NCI-H1694 (cell line): Measurements from ENCODE around the gene SLC24A4.

Source experiments
- DNase-seq: peaks from one replicate; lab custom pipeline; 2025; lab: John Stamatoyannopoulos, UW

SLC24A4 gene

DNA sequence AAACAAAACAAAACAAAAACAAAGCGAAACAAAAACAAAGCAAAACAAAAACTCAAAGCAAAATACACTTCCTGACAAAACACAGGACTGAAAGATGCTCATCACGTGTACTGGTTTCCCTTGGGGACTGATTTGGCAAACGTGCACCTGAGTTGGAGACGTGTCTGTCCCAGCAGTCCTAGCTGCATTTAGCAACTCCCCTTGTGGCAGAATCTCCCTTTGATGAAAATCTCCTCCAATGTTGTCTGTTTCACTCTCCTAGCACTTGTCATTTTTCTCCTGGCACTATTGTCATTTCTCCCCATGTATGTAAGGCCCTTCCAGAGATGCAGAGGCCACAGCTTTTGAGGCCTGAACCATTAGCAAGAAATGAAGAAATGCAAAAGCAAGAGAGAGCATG lies 6.8 kb upstream of the SLC24A4 start:
- no peak for DNase-seq

DNA sequence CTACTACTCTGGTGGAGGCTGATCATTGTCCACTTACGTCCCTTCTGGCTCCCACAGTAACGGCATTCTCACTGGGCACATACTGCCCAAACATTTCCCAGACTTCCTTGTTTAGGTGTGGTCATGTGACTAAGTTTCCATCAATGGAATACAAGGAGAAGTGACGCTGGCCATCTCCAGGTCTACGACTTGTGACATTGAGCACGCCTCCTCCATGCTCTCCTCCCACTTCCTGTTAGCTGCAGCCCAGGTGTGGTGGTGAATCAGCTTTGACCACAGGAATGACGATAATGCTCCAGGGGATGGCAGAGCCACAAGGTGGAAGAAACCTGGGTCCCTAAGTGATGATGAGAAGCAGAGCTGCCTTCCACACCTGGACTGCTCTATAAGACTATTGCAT lies 6.0 kb upstream of the SLC24A4 start:
- DNase-seq, result no peak

DNA sequence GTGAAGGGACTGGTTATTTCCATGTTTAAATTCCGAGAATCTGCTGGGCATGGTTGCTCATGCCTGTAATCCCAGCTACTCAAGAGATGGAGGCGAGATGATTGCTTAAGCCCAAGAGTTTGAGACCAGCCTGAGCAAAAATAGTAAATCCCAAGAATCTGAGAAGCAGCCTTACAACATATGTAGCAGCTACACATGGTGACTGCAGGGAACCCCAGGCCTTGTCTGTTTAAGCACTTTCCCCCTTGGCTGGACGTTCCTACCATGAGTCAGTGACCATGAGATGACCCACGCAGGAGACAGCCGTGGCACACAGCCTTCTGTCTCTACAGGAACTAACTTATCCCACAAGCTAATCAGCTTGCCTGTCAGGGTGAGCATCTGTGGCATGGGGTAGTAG lies 5.5 kb upstream of the SLC24A4 start:
- DNase-seq, result no peak

DNA sequence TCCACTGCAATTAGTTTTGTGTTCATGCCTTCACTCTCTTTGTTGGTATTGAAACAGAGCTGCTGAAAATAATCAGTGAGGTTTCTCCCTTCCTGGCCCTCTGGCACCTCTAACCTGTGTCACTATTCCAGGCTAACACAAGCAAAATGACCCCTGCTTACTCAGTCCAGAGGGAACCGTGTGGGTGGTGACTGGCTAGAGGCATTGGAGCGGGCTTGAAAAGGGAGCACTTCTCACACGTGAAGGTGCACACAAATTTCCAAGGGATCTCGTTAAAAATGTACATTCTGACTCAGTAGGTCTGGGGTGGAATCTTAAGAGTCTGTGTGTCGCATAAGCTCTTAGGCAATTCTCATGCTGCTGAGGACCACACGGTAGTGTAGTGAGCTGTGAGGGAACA lies 1.3 kb upstream of the SLC24A4 start:
- DNase-seq, result no peak

DNA sequence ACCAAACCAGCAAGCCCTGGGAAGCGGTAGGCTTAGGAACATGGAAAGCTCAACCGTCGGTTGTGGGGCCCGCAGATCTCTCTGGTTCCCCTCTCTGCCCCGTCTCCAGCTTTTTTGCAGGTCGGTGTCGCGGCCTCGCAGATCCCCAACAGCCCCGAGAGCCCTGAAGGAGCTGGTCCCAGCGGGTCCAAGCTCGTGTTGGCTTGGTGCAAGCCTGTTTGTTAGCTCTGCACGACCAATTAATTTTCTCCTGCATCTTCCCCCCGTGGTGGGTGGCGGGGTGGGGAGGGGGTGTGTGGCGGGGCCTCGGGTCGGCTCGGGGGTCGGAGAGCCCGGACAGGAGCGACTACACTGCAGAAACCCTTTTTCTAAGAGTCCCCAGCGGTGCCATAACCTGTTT lies 449 bp upstream of the SLC24A4 start:
- DNase-seq, result no peak

DNA sequence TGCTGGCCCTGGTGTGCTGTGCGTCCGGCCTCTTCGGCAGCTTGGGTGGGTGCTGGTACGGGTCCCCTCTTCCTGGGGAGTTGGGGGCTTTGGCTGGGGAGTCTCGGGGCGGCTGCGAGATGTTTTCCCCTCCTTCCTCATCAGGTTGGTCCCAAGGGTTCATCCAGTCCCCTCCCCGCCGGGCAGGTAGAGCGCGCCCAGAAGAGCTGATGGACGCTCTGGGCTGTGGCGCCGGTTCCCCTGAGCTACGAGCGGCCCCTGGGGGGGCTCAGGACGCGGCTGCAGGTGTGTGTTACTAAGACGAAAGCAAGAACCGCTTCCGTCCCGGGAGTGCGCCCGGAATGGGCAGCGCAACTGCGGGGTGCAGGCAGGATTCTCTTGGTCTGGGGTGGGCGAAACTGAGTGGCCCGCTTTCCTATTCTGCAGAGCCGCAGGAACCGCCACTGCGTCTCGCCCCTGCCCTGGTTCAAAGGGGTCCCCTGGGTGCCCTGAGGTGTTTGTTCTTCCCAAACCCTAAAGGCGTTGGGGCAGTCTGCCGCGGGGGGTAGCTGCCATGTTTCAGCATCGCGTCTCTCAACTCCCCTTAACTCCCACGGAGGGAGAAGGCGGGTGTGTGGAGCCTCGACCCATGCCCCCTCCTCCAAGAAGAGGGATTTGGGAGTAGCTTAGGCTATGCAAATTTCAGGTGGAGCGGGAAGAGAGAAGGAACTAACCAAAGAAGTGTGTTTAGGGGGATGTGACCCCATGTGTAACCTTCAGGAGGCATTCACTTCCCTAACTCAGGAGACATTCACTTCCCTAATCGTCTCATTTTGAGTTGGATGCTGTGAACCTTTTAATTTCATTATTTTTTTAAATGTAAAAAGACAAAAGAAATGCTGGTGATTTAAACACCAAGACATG lies 1.2 kb downstream of the SLC24A4 start:
- no peak for DNase-seq

DNA sequence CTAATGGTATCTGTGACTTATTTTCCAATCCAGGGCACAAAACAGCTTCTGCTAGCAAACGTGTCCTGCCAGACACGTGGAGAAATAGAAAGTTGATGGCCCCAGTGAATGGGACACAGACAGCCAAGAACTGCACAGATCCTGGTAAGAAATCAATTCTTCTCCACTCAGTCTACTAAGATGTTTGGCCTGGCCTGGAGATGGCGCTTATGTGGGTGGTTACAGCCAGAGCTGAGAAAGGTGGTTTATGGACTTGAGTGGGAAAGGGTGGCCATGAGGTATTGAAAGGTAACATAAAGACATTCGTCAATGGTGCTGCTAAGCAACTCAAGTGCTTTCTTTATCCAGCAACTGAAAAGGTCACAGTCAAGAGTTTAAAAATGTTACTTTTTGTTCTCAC lies 2.9 kb downstream of the SLC24A4 start:
- DNase-seq, result no peak

DNA sequence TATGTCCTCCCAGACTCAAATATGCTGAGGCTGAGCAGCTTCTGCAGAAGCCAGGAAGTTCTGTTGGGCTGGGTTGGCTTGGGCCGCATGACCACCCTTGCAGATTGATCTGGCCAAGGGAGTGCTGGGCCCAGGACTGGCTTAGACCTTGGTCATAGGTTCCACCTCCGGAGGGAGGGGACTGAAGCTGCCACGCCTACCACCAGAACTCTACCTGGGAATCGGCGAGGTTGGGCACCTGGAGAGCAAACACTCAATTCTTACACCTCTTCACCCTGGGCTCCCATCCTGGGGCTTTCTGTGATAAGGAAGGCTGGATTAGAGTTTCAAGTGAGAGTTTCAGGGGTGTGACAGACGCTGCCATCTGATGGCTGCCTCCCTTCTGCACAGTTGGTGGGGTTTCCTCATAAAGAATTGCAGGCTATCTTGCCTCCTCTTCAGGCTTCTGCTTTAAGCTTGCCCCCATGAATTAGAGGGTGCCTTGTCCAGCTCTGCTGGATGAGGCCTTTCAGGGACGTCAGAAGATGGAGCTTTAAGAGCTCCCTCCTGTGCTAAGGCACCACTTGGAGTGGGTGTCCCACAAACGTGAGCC lies 5.8 kb downstream of the SLC24A4 start:
- no peak for DNase-seq

DNA sequence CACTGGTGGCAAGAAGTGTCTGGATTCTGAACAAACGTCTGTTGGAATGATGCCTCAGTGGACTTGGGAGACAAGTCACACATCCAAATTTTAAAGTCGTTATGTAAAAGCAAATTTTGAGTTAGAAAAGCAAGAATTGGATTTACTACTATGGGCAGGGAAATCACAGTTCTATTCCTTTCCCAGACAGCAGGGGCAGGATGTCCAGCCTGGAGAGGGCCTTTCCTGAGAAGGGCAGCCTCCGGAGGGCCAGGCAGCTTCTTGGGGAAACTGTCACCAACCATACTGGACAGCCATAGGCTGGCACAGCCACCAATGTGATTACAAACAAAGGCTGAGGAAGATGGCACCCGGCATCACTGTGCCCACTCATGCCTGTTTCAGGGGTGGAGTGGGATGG lies 11.1 kb downstream of the SLC24A4 start:
- DNase-seq, result no peak

DNA sequence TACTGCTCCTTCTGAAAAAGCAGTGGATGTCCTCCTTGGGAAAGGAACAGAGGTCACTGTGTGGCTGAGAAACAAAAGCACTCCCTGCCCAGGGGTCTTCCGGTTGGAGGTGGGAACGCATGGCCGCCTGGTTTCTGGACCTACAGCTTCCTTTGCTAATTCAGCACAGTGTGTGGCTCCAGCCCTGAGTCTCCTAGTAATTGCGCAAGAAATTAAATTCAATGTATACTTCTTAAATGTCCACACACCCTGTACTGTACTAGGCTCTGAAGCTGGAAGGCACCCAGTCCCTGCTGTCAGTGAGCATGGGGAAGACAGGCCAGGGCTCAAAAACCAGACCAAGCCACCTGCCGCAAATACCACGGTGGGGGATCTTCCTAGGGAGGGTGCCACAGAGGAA lies 13.4 kb downstream of the SLC24A4 start:
- DNase-seq, result no peak

DNA sequence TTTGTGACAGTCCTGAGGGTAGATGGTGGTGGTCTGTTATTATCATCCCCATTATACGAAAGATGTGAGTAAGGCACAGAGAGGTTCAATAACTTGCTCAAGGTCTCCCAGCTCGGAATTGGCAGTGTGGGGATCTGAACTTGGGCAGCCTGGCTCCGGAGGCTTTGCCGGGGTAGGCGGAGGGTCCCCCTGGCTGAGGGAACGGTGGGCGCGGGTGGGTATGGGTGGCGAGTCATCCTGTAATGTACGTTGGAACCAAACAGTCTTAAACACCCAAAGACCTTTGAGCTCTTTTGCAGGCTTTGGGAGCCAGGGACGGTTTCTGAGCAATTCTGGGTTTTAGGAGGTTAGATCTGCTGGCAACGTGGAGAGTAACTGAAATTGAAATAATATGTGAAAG lies 16.5 kb downstream of the SLC24A4 start:
- no peak for DNase-seq

DNA sequence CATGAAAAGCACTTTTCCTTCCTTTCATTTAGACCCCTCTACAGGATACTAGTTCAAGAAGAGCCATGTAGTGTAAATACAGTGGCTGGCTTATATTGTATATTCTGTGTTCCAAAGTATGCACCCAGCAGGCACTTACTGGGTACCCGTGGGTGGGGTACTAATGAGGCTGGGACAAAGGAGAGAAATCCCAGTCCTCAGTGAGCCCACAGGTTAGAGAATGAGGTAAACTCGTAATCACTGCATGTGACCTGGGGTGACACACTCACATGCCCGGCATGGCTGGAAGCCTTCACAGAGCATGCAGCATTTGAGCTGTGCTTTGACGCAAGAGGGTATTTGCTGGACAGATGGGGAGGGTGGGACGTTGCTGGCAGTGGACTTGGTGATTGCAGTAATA lies 17.1 kb downstream of the SLC24A4 start:
- no peak for DNase-seq

DNA sequence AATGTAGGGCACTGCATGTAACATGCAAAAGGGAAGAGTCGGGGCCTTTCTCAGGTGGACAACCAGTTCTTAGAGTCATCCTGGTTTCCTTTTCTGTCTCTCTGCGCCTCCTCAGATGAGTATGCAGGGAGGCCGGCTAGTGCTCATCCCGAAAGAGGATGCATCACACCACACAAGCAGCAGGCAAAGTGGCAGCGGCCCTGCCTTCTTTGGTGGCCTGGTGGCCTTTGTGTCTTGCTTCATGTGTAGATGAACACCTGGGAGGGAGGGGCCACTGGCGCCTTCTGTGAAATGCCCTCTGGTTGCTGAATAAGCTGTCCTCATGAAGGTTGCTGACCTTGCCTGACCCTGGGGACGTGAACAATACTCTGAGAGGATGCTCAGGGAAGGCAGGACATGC lies 18.0 kb downstream of the SLC24A4 start:
- DNase-seq, result no peak

DNA sequence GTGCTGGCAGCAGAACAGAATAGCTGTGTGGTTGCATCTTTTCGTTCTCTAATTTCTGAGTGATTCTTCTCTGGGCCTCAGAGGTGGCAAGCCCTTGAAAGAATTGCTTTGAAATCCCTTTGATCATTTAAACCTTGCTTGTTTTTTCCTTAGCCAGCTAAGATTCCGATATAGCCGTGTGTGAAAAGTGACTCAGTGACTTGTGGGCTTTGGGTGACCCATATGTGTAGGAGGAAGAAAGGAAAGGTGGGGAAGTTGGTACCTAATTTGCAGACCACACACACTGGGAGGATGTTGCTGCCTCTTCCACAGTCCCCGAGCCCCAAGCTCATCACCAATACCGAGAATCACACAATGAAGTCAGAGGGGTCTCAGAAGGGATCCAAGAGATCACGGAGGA lies 18.8 kb downstream of the SLC24A4 start:
- no peak for DNase-seq

DNA sequence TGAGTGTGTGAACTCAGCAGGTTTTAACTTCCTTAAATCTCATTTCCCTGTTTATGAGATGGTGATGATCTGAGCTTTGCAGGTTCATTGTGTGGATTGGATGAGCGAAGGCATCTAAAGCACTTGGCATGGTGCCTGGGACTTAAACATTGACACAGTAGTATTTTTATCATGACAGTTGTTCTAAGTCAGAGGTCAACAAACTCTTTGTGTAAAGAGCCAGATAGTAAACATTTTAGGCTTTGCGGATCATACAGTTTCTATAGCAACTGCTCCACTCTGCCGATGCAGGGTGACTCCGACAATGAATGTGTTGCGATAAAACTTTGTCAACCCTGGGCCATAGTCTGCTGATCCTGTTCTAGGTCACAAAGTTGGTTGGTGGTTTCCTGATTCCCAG lies 25.2 kb downstream of the SLC24A4 start:
- no peak for DNase-seq

DNA sequence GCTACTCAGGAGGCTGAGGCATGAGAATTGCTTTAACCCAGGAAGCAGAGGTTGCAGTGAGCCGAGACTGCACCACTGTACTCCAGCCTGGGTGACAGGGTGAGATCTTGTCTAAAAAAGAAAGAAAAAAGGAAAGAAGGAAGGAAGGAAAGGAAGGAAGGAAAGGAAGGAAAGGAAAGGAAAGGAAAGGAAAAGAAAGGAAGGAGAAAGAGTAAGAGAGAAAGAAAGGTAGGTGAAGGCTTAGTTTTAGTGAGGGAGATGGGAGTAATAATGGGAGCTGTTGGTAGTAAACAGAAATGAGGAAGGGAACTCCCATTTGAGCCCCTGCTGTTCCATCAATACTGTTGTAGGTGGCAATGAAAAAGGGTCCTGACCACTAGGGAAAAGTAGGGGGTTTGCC lies 28.8 kb downstream of the SLC24A4 start:
- no peak for DNase-seq

DNA sequence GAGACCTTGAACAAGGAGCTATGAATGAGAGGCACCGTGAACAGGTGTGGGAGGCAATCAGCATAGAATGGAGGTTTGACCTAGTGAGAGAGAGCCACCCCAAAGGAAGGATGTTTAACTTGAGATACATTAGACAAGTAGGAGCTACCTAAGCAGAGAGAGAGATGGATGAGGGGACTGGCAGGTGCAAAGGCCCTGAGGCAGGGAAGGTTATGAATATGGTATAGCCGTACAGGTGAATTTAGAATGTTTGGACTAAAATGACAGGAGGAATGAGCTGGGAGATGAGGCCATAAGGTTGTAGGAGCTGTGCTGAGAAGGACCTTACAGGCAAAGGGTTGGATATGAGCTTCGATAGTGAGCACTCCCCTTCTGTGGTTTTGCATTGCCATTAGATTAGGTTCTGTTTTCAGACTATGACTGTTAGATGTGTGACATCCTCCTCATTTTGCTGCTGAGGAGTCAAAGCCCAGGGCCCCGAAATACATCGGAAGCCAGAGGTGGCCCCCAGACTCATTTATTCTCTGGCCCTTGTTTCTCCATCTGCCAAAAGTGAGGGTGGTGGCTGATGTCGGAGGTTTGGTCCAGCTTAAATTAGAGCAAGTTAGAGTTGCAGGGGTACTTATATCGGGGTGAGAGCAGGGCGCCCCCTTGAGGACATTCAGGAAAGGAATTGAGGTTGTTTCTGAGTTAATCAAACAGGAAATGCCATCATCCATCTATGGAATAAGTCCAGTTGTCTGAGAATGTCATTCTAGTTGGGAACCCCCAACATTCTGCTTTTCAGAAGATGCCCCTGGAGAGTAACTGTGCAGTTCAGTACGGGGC lies 29.4 kb downstream of the SLC24A4 start:
- peak; percentile 54 for DNase-seq

DNA sequence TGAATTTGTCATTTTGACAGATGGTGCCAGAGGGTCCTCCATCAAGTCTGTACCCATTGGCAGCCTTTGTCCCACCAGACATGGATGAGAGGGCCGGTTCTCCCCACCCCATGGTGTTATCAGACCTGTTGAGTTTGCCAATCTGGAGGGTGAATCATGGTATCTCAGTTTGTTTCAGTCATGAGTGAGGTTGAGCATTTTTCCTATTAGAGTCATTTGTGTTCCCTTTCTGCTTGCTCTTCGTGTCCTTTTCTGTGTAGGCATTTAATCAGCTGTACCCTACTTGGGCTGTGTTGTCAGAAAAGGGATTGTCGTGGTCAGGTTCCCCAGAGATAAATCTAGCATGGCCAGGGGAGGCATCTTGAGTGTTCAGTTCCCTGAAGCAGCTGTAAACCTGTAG lies 30.5 kb downstream of the SLC24A4 start:
- no peak for DNase-seq

DNA sequence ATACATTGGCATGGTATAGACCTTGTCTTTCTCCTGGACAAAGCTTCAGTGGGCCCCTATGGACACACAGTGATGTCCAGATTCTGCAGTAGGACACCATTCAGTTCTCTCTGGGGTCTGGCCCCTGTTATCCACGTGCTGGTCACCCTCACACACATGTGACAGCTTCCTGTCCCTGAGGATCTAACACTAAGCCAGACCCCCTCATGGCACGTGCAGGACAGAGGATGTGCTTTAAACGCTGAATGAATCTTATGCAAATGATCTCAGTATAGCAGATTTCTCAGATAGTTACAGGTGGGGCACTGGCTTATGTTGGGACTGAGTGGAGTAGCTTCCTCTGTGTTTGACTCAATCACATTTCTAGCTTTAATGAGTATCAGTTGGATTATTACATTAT lies 33.7 kb downstream of the SLC24A4 start:
- no peak for DNase-seq

DNA sequence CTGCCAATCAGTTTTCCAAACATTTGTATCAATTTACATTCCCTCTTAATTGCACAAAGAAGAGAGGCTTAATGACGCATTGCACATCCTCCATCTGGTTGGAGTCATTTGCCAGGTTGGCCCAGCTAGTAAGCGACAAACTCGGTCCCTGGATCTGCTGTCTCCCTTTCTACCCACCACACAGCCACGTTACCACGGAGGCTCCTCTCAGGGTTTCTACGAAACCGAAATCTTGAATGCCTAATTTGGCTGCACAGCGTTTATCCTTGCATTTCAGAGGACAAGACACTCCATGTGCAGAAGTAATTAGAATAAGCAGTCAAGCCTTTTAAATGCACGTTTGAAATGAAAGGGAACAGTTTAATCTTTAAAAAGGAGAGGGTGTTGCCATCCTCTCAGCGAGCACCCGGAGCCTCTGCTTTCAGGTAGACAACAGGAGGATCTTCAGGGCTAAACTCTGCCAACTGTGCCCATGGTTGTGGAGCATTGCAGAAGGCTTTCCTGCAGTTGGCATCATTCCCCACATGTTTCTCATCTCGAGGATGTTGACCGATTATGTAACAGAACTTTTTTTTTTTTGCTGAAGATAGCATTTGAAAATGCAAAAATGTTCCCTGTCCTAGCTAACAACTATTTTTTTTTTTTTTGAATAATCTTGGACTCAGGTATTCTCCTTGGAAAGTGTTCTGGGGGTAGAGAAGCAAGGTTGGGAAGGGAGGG lies 37.8 kb downstream of the SLC24A4 start:
- peak; percentile 91 for DNase-seq

DNA sequence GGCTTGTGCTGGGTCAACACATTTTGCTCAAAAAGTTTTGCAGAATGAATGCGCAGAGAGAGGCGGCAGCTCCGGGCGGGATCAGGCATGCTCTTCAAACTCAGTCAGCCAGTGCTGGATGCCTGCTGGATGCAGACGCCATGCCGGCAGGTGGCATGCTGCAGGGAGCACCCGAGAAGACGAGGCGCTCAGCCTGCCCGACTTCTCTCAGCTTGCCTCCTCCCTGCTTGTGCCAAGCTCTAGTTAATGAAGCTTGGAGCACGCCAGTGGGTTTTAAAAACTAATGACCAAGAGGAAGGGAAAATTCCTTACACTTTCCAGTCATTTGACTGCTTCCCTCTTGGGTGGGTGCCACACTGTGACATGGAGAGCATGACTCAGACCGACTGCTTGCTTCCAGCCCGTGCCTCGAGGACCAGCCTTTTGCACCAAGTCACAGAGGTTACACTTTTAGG lies 39.8 kb downstream of the SLC24A4 start:
- peak; percentile 52 for DNase-seq

DNA sequence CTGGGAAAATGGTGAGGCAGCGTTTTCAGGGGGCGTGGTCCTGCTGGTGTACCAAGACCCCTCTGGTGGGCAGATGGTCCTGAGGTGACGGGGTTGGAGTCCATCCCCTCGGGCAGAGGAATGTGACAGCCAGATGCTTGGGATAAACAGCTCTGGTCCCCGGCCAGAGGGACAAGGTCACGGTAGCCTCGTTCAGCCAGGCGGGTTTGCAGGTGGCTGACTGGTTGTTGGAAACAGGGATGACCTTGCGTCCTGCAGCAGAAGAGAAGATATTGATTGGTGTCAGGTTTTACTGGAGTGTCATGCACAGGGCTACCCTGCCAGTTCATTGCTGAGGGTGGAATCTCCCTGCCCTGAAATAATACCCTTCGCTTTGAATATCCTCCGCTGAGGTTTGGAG lies 43.3 kb downstream of the SLC24A4 start:
- DNase-seq, result no peak
